ENCODE data around the gene BRSK2. TPM values are rescaled to one million over a fixed set of nuclear protein-coding genes. Genes with fewer than 3 reads are reported as not detected.

The BRSK2 gene
- total RNA-seq, 4 donors from 2014 or later: 0.23 to 0.68 TPM; not detected in 2

- WGBS, 2 donors: 80 to 90% methylated on average over 23 to 26 of the region's 26 CpGs
These were observed 17.8 kb upstream of the BRSK2 start for GRCh38 chr11:1371836-1372465.

GRCh38 chr11:1372660-1373059, 17.1 kb upstream of the BRSK2 start:
- 82 to 85% methylated on average over 8 of the region's 8 CpGs for WGBS, 2 donors
- no peak overlapping the region for H3K4me3 ChIP-seq (ENCODE audit: low read depth, poor library complexity, severe bottlenecking)
- no peak for DNase-seq (ENCODE audit: low spot score in 2 of 2)
- no peak for TF ChIP-seq CTCF (IDR thresholded peaks at IDR 0.05)
- TF ChIP-seq POLR2A (IDR thresholded peaks at IDR 0.05): no peak
- intact Hi-C loops (cut with DNase I; ENCODE audit: low total_unique reads): no loop called here

More at GRCh38 chr11:1371836-1372465, 17.8 kb upstream of the BRSK2 start:
- intact Hi-C loops (cut with DNase I; ENCODE audit: low total_unique reads): no loop called here
- H3K4me3 ChIP-seq (ENCODE audit: low read depth, poor library complexity, severe bottlenecking): no peak overlapping the region
- TF ChIP-seq CTCF (IDR thresholded peaks at IDR 0.05) (no peak), POLR2A (IDR thresholded peaks at IDR 0.05) (no peak)
- no peak for DNase-seq (ENCODE audit: low spot score in 2 of 2)

DNA sequence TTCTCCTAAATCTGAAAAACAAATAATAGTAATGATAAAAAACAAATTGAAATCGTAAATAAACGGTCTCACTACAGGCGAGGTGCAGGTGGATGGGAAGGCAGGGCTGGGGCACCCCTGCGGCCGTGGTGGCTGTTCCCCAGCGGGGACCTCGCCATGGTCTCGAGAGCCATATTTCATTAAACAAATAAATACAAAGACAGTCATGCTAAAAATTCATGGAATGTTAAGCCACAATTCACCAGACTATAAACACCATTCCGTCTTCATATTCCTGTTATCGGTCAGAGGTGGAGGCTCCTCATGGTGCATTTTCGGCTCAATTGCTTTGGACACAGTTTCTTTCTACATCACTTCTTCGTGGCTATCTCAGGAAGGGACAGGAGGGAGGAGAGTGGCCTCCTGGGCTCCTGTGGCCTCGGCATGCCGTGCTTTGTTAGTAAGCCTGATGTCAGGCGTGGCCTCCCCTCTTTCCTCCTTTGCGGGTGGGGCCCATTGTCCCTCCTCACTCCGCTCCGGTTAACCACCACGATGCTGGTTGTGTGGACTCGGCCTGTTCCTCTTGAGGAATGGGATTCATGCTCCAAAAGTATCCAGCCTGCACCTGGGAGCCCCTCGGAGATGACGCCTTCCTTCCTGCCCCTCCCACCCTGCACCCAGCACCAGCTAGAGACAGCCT, 16.1 kb upstream of the BRSK2 start:
- TF ChIP-seq POLR2A (IDR thresholded peaks at IDR 0.05) (no peak), CTCF (IDR thresholded peaks at IDR 0.05) (no peak)
- no peak for DNase-seq (ENCODE audit: low spot score in 2 of 2)
- intact Hi-C loops (cut with DNase I; ENCODE audit: low total_unique reads): no loop called here
- 69 to 70% methylated on average over 22 of the region's 22 CpGs for WGBS, 2 donors
- no peak overlapping the region for H3K4me3 ChIP-seq (ENCODE audit: low read depth, poor library complexity, severe bottlenecking)

DNA sequence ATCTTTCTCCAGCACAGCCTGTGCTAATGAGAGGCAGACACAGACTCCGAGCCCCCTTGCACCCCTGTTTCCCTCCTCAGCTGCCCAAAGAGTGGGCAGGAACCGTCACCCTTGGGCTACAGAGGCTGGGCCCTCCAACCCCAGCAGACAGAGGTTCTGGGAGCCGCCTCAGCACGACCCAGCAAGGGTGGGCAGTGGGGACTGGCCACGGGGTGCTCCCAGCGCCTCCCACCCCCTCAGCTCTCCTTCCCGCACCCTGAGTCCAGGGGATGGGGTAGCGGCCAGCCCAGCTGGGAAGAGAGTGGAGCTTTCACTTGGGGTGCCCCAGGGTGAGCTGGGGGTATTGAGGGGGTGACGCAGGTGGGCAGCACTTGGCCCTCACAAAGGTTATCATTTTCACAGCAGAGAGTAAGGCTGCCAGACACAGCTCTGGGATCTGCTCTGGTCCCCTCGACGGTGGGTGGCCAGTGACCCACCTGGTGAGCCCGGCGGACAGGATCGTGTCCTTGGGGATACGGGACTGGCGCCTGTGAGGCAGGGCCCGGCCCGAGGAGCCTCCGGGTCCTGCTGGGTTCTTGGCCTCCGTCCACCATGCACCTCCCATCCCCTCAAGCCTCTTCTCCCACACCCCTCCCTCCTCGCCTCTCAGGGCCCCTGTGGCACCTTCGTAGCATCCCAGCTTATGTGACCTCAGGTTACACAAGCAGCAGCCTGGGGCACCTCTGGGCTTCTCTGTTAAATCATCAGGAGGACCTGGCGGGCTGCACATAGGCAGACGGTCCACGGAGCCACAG, 14.4 kb upstream of the BRSK2 start:
- intact Hi-C loops (cut with DNase I; ENCODE audit: low total_unique reads): no loop called here
- TF ChIP-seq POLR2A (IDR thresholded peaks at IDR 0.05) (no peak), CTCF (IDR thresholded peaks at IDR 0.05) (no peak)
- 80 to 83% methylated on average over 20 to 24 of the region's 25 CpGs for WGBS, 2 donors
- DNase-seq (ENCODE audit: low spot score in 2 of 2): no peak
- H3K4me3 ChIP-seq (ENCODE audit: low read depth, poor library complexity, severe bottlenecking): no peak overlapping the region

- H3K4me3 ChIP-seq (ENCODE audit: low read depth, poor library complexity, severe bottlenecking): no peak overlapping the region
- no peak for DNase-seq (ENCODE audit: low spot score in 2 of 2)
- intact Hi-C loops (cut with DNase I; ENCODE audit: low total_unique reads): no loop called here
- WGBS, 2 donors: 87 to 95% methylated on average over 11 to 13 of the region's 17 CpGs
- TF ChIP-seq CTCF (IDR thresholded peaks at IDR 0.05) (no peak), POLR2A (IDR thresholded peaks at IDR 0.05) (no peak)
These were observed 13.8 kb upstream of the BRSK2 start for GRCh38 chr11:1375955-1376258.
